Neural progenitor cell (in vitro differentiated cells): ENCODE measurements around the gene CPSF7. TPM values are rescaled to one million over a fixed set of nuclear protein-coding genes. Genes with fewer than 3 reads are reported as not detected.

Experiments used
- DNase-seq: peaks from one replicate; pipeline ENCODE4 v3.0.0-alpha.2; 2016; ENCODE audit warnings: low spot score
- H2AFZ ChIP-seq: fragments of 200-600 bp; sonication (generic); replicated peaks from 2 replicates; pipeline ENCODE4 v1.6.1; 2016; ENCODE audit warnings: antibody characterized with exemption
- H3F3A ChIP-seq: fragments of 200-600 bp; sonication (generic); 2 replicates; pipeline ENCODE4 v1.6.1; 2016; ENCODE audit warnings: antibody characterized with exemption, low read depth
- H3K27ac ChIP-seq: fragments of 200-600 bp; sonication (generic); 2 replicates; pipeline ENCODE4 v1.5.1; 2016; ENCODE audit warnings: mild to moderate bottlenecking
- H3K27me3 ChIP-seq: fragments of 200-600 bp; sonication (generic); 2 replicates; pipeline ENCODE4 v1.6.1; 2016; ENCODE audit warnings: mild to moderate bottlenecking, moderate library complexity
- H3K36me3 ChIP-seq: fragments of 200-600 bp; sonication (generic); 2 replicates; pipeline ENCODE4 v1.5.1; 2016
- H3K4me1 ChIP-seq: fragments of 200-600 bp; sonication (generic); 2 replicates; pipeline ENCODE4 v1.6.1; 2016; ENCODE audit warnings: mixed run types
- H3K4me2 ChIP-seq: fragments of 200-600 bp; sonication (generic); 2 replicates; pipeline ENCODE4 v1.6.1; 2016
- H3K4me3 ChIP-seq: fragments of 200-600 bp; sonication (generic); 2 replicates; pipeline ENCODE4 v1.5.1; 2016
- H3K79me2 ChIP-seq: fragments of 200-600 bp; sonication (generic); 2 replicates; pipeline ENCODE4 v1.6.1; 2016; ENCODE audit warnings: low read depth
- H3K9ac ChIP-seq: fragments of 200-600 bp; sonication (generic); 2 replicates; pipeline ENCODE4 v1.6.1; 2016
- H3K9me3 ChIP-seq: fragments of 200-600 bp; sonication (generic); 2 replicates; pipeline ENCODE4 v1.5.1; 2016; ENCODE audit warnings: low read depth
- H4K20me1 ChIP-seq: fragments of 200-600 bp; sonication (generic); 2 replicates; pipeline ENCODE4 v1.6.1; 2016; ENCODE audit warnings: low read depth
- H3K27ac Mint-ChIP-seq: 3 replicates; pipeline ENCODE4 v1.8.0; 2021; ENCODE audit warnings: mixed read lengths
- H3K27me3 Mint-ChIP-seq: 2 replicates; pipeline ENCODE4 v1.8.0; 2022; ENCODE audit warnings: low read depth, mild to moderate bottlenecking, inconsistent platforms, moderate library complexity, mixed read lengths; ENCODE audit not compliant: insufficient read depth
- H3K36me3 Mint-ChIP-seq: 3 replicates; pipeline ENCODE4 v1.8.0; 2021; ENCODE audit warnings: mixed read lengths
- H3K4me1 Mint-ChIP-seq: 3 replicates; pipeline ENCODE4 v1.8.0; 2021; ENCODE audit warnings: mixed read lengths
- H3K4me3 Mint-ChIP-seq: 3 replicates; pipeline ENCODE4 v1.8.0; 2021; ENCODE audit warnings: mild to moderate bottlenecking, moderate library complexity, mixed read lengths
- H3K9me3 Mint-ChIP-seq: 3 replicates; pipeline ENCODE4 v1.8.0; 2020; ENCODE audit warnings: mixed read lengths
- EZH2 ChIP-seq: fragments of 200-600 bp; sonication (generic); IDR thresholded peaks from 2 replicates; pipeline ENCODE4 v1.6.1; 2017; ENCODE audit warnings: antibody characterized with exemption, mild to moderate bottlenecking, moderate library complexity
- EZH2phosphoT487 ChIP-seq: fragments of 200-600 bp; sonication (generic); IDR thresholded peaks from 2 replicates; pipeline ENCODE4 v1.6.1; 2017; ENCODE audit warnings: antibody characterized with exemption
- total RNA-seq: library from RNA; depleted of rRNA; stranded (reverse); fragments of >200 nt; gene quantifications from 2 replicates; pipeline ENCODE4 v1.2.3, GENCODE V29; 2015; ENCODE audit warnings: low replicate concordance
- TF ChIP-seq, protein P1 (sequence below): fragments of 200-600 bp; sonication (generic); IDR thresholded peaks from 2 replicates; pipeline ENCODE4 v1.5.1; 2017; ENCODE audit warnings: antibody characterized with exemption, mild to moderate bottlenecking

CPSF7 gene
- total RNA-seq, 1 donor from 2014 or later = 60.7 TPM

DNA sequence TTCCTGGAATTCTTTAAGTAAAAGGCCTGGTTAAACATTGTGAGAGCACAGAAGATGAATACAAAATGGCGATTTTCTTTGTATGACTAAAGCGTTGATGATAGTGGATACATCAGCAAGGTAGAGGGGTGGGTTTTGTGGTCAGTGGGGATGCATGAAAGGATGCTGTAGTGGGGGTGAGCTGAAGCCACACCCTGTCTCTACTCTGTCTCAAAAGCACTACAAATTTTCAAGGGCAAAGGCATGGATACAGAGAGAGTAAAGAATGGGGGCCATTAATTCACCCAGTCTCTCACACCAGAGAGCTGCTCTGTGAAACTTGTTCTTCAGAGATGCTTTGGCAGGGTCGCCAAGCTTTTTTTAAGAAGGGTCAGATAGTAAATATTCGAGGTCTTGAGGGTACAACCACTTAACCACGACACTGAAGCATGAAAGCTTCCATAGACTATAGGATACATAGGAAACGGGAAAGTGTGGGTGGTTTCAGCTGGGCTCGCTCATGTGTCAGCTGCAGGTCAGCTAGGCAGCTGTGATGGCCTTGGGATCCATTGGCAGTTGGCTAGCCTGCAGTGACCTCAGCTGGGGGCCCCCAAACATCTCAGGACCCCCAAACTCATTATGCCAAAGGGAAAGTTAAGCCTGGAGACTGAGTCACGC is 59.3 kb downstream of the CPSF7 start:
- Histone ChIP-seq H2AFZ (no peak overlapping the region), H3K36me3 (peaks cover 25% of the 10 kb centered on the region), H3K9me3 (peaks cover 12% of the 10 kb centered on the region), H4K20me1 (no peaks in the 10 kb centered on the region), H3K79me2 (no peaks in the 10 kb centered on the region), H3F3A (peaks cover 3% of the 10 kb centered on the region), H3K4me3 (no peak overlapping the region), H3K9ac (no peak overlapping the region), H3K27ac (no peak overlapping the region), H3K27me3 (no peaks in the 10 kb centered on the region), H3K4me1 (no peaks in the 10 kb centered on the region), H3K4me2 (no peak overlapping the region)
- Mint-ChIP-seq H3K4me1 (no peaks in the 10 kb centered on the region), H3K4me3 (no peak overlapping the region), H3K27ac (no peak overlapping the region), H3K9me3 (peaks cover 20% of the 10 kb centered on the region), H3K36me3 (peaks cover 51% of the 10 kb centered on the region), H3K27me3 (peaks cover 2% of the 10 kb centered on the region)
- DNase-seq = no peak
- TF ChIP-seq EZH2 = no peak
- no peak for TF ChIP-seq EZH2phosphoT487
- TF ChIP-seq, protein P1, sequence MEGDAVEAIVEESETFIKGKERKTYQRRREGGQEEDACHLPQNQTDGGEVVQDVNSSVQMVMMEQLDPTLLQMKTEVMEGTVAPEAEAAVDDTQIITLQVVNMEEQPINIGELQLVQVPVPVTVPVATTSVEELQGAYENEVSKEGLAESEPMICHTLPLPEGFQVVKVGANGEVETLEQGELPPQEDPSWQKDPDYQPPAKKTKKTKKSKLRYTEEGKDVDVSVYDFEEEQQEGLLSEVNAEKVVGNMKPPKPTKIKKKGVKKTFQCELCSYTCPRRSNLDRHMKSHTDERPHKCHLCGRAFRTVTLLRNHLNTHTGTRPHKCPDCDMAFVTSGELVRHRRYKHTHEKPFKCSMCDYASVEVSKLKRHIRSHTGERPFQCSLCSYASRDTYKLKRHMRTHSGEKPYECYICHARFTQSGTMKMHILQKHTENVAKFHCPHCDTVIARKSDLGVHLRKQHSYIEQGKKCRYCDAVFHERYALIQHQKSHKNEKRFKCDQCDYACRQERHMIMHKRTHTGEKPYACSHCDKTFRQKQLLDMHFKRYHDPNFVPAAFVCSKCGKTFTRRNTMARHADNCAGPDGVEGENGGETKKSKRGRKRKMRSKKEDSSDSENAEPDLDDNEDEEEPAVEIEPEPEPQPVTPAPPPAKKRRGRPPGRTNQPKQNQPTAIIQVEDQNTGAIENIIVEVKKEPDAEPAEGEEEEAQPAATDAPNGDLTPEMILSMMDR = no peak

DNA sequence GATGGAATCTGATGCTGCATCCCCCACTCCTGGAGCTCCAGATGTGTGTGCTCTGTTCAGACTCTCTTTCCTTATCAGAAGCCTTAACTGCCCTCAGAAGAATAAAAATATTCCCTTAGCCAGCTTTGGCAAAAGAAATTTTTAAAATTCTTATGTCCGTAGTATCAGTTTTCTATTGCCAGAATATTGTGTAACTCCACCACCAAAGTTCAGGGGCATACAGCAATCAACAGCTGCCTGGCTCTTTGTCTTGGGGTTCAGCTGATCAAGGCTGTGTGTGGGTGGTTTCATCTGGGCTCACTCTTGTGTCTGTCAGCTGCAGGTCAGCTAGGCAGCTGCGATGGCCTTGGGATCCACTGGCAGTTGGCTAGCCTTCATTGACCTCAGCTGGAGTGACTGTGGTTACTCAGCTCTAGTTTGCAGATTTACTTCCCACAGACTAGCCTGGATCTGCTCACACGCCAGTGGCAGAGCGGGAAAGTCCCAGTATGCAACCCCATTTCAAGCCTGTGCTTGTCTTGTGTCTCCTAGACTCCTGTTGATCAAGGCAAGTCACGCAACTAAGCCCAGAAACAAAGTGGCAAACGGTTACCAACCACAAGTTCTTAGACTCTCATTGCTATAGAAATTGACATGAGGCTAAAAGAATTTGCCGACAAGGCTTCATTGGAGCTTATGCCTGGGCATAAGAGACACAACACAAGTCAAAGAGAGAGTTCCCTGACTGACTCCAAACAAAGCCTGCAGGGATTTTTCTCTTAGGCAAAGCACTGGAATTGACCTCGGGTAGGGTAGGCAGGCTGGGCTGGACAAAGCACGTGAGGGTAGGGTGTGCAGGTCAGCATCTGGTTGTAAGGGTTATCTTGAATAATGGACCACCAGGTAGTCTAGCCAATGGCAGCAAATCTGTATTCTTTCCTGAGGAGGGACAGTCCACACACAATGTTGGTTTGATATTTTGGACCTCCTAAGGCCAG is 60.1 kb downstream of the CPSF7 start:
- Histone ChIP-seq H3F3A (peaks cover 3% of the 10 kb centered on the region), H3K4me1 (no peaks in the 10 kb centered on the region), H3K9me3 (peaks cover 12% of the 10 kb centered on the region), H3K79me2 (no peaks in the 10 kb centered on the region), H4K20me1 (no peaks in the 10 kb centered on the region), H3K9ac (no peak overlapping the region), H3K4me2 (no peak overlapping the region), H3K4me3 (no peak overlapping the region), H3K36me3 (peaks cover 22% of the 10 kb centered on the region), H3K27me3 (no peaks in the 10 kb centered on the region), H2AFZ (no peak overlapping the region), H3K27ac (no peak overlapping the region)
- no peak for TF ChIP-seq EZH2
- TF ChIP-seq EZH2phosphoT487 = no peak
- TF ChIP-seq, protein P1 = no peak
- no peak for DNase-seq
- Mint-ChIP-seq H3K27me3 (peaks cover 2% of the 10 kb centered on the region), H3K36me3 (peaks cover 47% of the 10 kb centered on the region), H3K4me3 (no peak overlapping the region), H3K27ac (no peak overlapping the region), H3K9me3 (peaks cover 17% of the 10 kb centered on the region), H3K4me1 (no peaks in the 10 kb centered on the region)

DNA sequence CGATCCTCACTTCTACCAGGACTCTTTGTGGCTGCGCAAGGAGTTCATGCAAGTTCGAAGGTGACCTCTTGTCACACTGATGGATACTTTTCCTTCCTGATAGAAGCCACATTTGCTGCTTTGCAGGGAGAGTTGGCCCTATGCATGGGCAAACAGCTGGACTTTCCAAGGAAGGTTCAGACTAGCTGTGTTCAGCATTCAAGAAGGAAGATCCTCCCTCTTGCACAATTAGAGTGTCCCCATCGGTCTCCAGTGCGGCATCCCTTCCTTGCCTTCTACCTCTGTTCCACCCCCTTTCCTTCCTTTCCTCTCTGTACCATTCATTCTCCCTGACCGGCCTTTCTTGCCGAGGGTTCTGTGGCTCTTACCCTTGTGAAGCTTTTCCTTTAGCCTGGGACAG is 61.1 kb downstream of the CPSF7 start:
- Mint-ChIP-seq H3K4me1 (peaks cover 2% of the 10 kb centered on the region), H3K27me3 (peaks cover 2% of the 10 kb centered on the region), H3K9me3 (peaks cover 14% of the 10 kb centered on the region), H3K27ac (no peak overlapping the region), H3K36me3 (peaks cover 47% of the 10 kb centered on the region), H3K4me3 (no peak overlapping the region)
- Histone ChIP-seq H3K9ac (no peak overlapping the region), H3K27me3 (no peaks in the 10 kb centered on the region), H3K4me2 (no peak overlapping the region), H3F3A (peaks cover 3% of the 10 kb centered on the region), H3K79me2 (peaks cover 9% of the 10 kb centered on the region), H3K4me1 (no peaks in the 10 kb centered on the region), H3K9me3 (peaks cover 10% of the 10 kb centered on the region), H2AFZ (no peak overlapping the region), H4K20me1 (no peaks in the 10 kb centered on the region), H3K4me3 (no peak overlapping the region), H3K27ac (no peak overlapping the region), H3K36me3 (peaks cover 22% of the 10 kb centered on the region)
- no peak for DNase-seq
- TF ChIP-seq EZH2phosphoT487 = no peak
- TF ChIP-seq, protein P1 = no peak
- no peak for TF ChIP-seq EZH2
